ENCODE data around the gene MAGEF1.
A peak's percentile ranks its signal among the peaks of the same experiment; 100 is the strongest.

Gene MAGEF1

GRCh38 chr3:184711493-184712247 is at the start of gene MAGEF1:
Gene MAGEF1 (minus strand): TSS chr3:184712064. CDS start chr3:184711821, 243 bp downstream.
- DNase-seq (ENCODE audit: extremely low read depth in 1 of 2, low read depth in 1 of 2) = peak; percentile 62 to 69

- no peak for DNase-seq (ENCODE audit: extremely low read depth in 1 of 2, low read depth in 1 of 2)
Observed at GRCh38 chr3:184761075-184761841, 49.4 kb upstream of the MAGEF1 start.

GRCh38 chr3:184760337-184761074 is 48.6 kb upstream of the MAGEF1 start:
- DNase-seq (ENCODE audit: extremely low read depth in 1 of 2, low read depth in 1 of 2) = no peak

- no peak for DNase-seq (ENCODE audit: extremely low read depth in 1 of 2, low read depth in 1 of 2)
Observed at GRCh38 chr3:184759666-184760200, 47.9 kb upstream of the MAGEF1 start.

- DNase-seq (ENCODE audit: extremely low read depth in 1 of 2, low read depth in 1 of 2) = no peak
Observed at GRCh38 chr3:184758056-184758455, 46.2 kb upstream of the MAGEF1 start.

GRCh38 chr3:184757022-184757651 is 45.3 kb upstream of the MAGEF1 start:
- no peak for DNase-seq (ENCODE audit: extremely low read depth in 1 of 2, low read depth in 1 of 2)

GRCh38 chr3:184756151-184757021 is 44.5 kb upstream of the MAGEF1 start:
- DNase-seq (ENCODE audit: extremely low read depth in 1 of 2, low read depth in 1 of 2) = no peak

- no peak for DNase-seq (ENCODE audit: extremely low read depth in 1 of 2, low read depth in 1 of 2)
Observed at GRCh38 chr3:184755315-184755731, 43.5 kb upstream of the MAGEF1 start.

GRCh38 chr3:184752361-184752760 is 40.5 kb upstream of the MAGEF1 start:
- no peak for DNase-seq (ENCODE audit: extremely low read depth in 1 of 2, low read depth in 1 of 2)

GRCh38 chr3:184751204-184752040 is 39.6 kb upstream of the MAGEF1 start:
- no peak for DNase-seq (ENCODE audit: extremely low read depth in 1 of 2, low read depth in 1 of 2)

GRCh38 chr3:184750349-184751083 is 38.7 kb upstream of the MAGEF1 start:
- DNase-seq (ENCODE audit: extremely low read depth in 1 of 2, low read depth in 1 of 2) = no peak

- no peak for DNase-seq (ENCODE audit: extremely low read depth in 1 of 2, low read depth in 1 of 2)
Observed at GRCh38 chr3:184749168-184749744, 37.4 kb upstream of the MAGEF1 start.

- DNase-seq (ENCODE audit: extremely low read depth in 1 of 2, low read depth in 1 of 2) = no peak
Observed at GRCh38 chr3:184748219-184749135, 36.6 kb upstream of the MAGEF1 start.

- DNase-seq (ENCODE audit: extremely low read depth in 1 of 2, low read depth in 1 of 2) = no peak
Observed at GRCh38 chr3:184746131-184747120, 34.6 kb upstream of the MAGEF1 start.

- no peak for DNase-seq (ENCODE audit: extremely low read depth in 1 of 2, low read depth in 1 of 2)
Observed at GRCh38 chr3:184745526-184745925, 33.7 kb upstream of the MAGEF1 start.

- DNase-seq (ENCODE audit: extremely low read depth in 1 of 2, low read depth in 1 of 2) = no peak
Observed at GRCh38 chr3:184743248-184743647, 31.4 kb upstream of the MAGEF1 start.

Measured in stimulated activated CD8-positive, alpha-beta memory T cell treated with anti-CD3 and anti-CD28 coated beads, Interleukin-7, amount 100 ng/mL, for 48 hours (primary cell).